Measurements from ENCODE around the gene GATD1. TPM values are rescaled to one million over a fixed set of nuclear protein-coding genes. Genes with fewer than 3 reads are reported as not detected.

The GATD1 gene
- total RNA-seq, 1 donor from 2014 or later: 52.3 TPM

- DNase-seq (ENCODE audit: low spot score): peak; percentile 87
These were observed 6.4 kb downstream of the GATD1 start for GRCh38 chr11:770642-771616.

GRCh38 chr11:769887-770641 is 7.2 kb downstream of the GATD1 start:
- no peak overlapping the region for H3K4me3 Mint-ChIP-seq (ENCODE audit: unreplicated experiment)
- no peak for DNase-seq (ENCODE audit: low spot score)
- peaks cover 2% of the 10 kb centered on the region for H3K36me3 Mint-ChIP-seq (ENCODE audit: low read depth)
- H3K27me3 Mint-ChIP-seq (ENCODE audit: low read depth): no peaks in the 10 kb centered on the region
- peaks cover 2% of the 10 kb centered on the region for H3K4me1 Mint-ChIP-seq (ENCODE audit: low read depth)
- no peaks in the 10 kb centered on the region for H3K9me3 Mint-ChIP-seq (ENCODE audit: low read depth)
- H3K27ac Mint-ChIP-seq (ENCODE audit: unreplicated experiment): no peak overlapping the region
- no peak for TF ChIP-seq CTCF (IDR thresholded peaks at IDR 0.05)

More at GRCh38 chr11:770642-771616, 6.4 kb downstream of the GATD1 start:
- Mint-ChIP-seq H3K27ac (ENCODE audit: unreplicated experiment) (no peak overlapping the region), H3K36me3 (ENCODE audit: low read depth) (peaks cover 2% of the 10 kb centered on the region), H3K27me3 (ENCODE audit: low read depth) (no peaks in the 10 kb centered on the region), H3K4me1 (ENCODE audit: low read depth) (peaks cover 11% of the 10 kb centered on the region), H3K4me3 (ENCODE audit: unreplicated experiment) (no peak overlapping the region), H3K9me3 (ENCODE audit: low read depth) (no peaks in the 10 kb centered on the region)
- TF ChIP-seq CTCF (IDR thresholded peaks at IDR 0.05): no peak

GRCh38 chr11:767238-767637 is 10.0 kb downstream of the GATD1 start:
- Mint-ChIP-seq H3K4me1 (ENCODE audit: low read depth) (peaks cover 6% of the 10 kb centered on the region), H3K36me3 (ENCODE audit: low read depth) (peaks cover 6% of the 10 kb centered on the region), H3K27ac (ENCODE audit: unreplicated experiment) (peak overlapping the region; percentile 14), H3K4me3 (ENCODE audit: unreplicated experiment) (no peak overlapping the region), H3K27me3 (ENCODE audit: low read depth) (no peaks in the 10 kb centered on the region), H3K9me3 (ENCODE audit: low read depth) (no peaks in the 10 kb centered on the region)
- no peak for DNase-seq (ENCODE audit: low spot score)
- TF ChIP-seq CTCF (IDR thresholded peaks at IDR 0.05): no peak

GRCh38 chr11:766936-767210 is 10.4 kb downstream of the GATD1 start:
- Mint-ChIP-seq H3K9me3 (ENCODE audit: low read depth) (no peaks in the 10 kb centered on the region), H3K4me1 (ENCODE audit: low read depth) (peaks cover 7% of the 10 kb centered on the region), H3K36me3 (ENCODE audit: low read depth) (peaks cover 7% of the 10 kb centered on the region), H3K27me3 (ENCODE audit: low read depth) (no peaks in the 10 kb centered on the region), H3K4me3 (ENCODE audit: unreplicated experiment) (no peak overlapping the region), H3K27ac (ENCODE audit: unreplicated experiment) (peak overlapping the region; percentile 33)
- no peak for DNase-seq (ENCODE audit: low spot score)
- TF ChIP-seq CTCF (IDR thresholded peaks at IDR 0.05): no peak

- Mint-ChIP-seq H3K4me3 (ENCODE audit: unreplicated experiment) (no peak overlapping the region), H3K27me3 (ENCODE audit: low read depth) (no peaks in the 10 kb centered on the region), H3K4me1 (ENCODE audit: low read depth) (peaks cover 7% of the 10 kb centered on the region), H3K36me3 (ENCODE audit: low read depth) (peaks cover 11% of the 10 kb centered on the region), H3K27ac (ENCODE audit: unreplicated experiment) (peak overlapping the region; percentile 33), H3K9me3 (ENCODE audit: low read depth) (no peaks in the 10 kb centered on the region)
- TF ChIP-seq CTCF (IDR thresholded peaks at IDR 0.05): no peak
- DNase-seq (ENCODE audit: low spot score): no peak
These were observed 11.0 kb downstream of the GATD1 start for GRCh38 chr11:766106-766935.

All from chondrocyte (in vitro differentiated cells).